GM18511 (cell line): ENCODE measurements around the gene FGR.
"Not testable (repeated sequence)": the region's sequence is repeated elsewhere in the genome, so short reads cannot be mapped to it uniquely, and the experiment has no call there.

Experiments
- ATAC-seq: cut with Tn5 transposase; IDR thresholded peaks from one replicate; pipeline ENCODE4 v1.9.1; 2021; ENCODE audit warnings: mild to moderate bottlenecking, moderate library complexity; ENCODE audit not compliant: unreplicated experiment

FGR gene

GRCh38 chr1:27660300-27660835 is 25.4 kb upstream of the FGR start:
- no peak for ATAC-seq

- ATAC-seq, result peak; percentile 73
These were observed 24.7 kb upstream of the FGR start for GRCh38 chr1:27659497-27660299.

GRCh38 chr1:27658951-27659496 is 24.0 kb upstream of the FGR start:
- peak; percentile 26 for ATAC-seq

- no peak for ATAC-seq
These were observed 21.3 kb upstream of the FGR start for GRCh38 chr1:27656157-27656893.

GRCh38 chr1:27655151-27655937 is 20.4 kb upstream of the FGR start:
- no peak for ATAC-seq

- no peak for ATAC-seq
These were observed 17.3 kb upstream of the FGR start for GRCh38 chr1:27652111-27652864.

GRCh38 chr1:27650539-27651175 is 15.7 kb upstream of the FGR start:
- no peak for ATAC-seq

- no peak for ATAC-seq
These were observed 15.2 kb upstream of the FGR start for GRCh38 chr1:27650171-27650538.

- no peak for ATAC-seq
These were observed 14.3 kb upstream of the FGR start for GRCh38 chr1:27649306-27649635.

GRCh38 chr1:27648602-27649305 is 13.8 kb upstream of the FGR start:
- no peak for ATAC-seq

GRCh38 chr1:27647328-27647727 is 12.3 kb upstream of the FGR start:
- no peak for ATAC-seq

GRCh38 chr1:27646676-27647075 is 11.7 kb upstream of the FGR start:
- ATAC-seq, result no peak

GRCh38 chr1:27645071-27645415 is 10.1 kb upstream of the FGR start:
- no peak for ATAC-seq

GRCh38 chr1:27644369-27645070 is 9.5 kb upstream of the FGR start:
- ATAC-seq, result no peak

- ATAC-seq, result no peak
These were observed 8.8 kb upstream of the FGR start for GRCh38 chr1:27643600-27644368.

- ATAC-seq, result not testable (repeated sequence)
These were observed 5.5 kb upstream of the FGR start for GRCh38 chr1:27640514-27640913.

GRCh38 chr1:27638805-27639204 is 3.8 kb upstream of the FGR start:
- no peak for ATAC-seq
